Loucy (cell line): ENCODE results near the gene KIAA0753.
"Not testable (repeated sequence)": the region's sequence is repeated elsewhere in the genome, so short reads cannot be mapped to it uniquely, and the experiment has no call there.

ENCODE experiments used
- CTCF ChIP-seq: fragments of 200-600 bp; sonication (generic); conservative IDR thresholded peaks from 2 replicates; pipeline ENCODE4 v1.5.1; 2014; ENCODE audit warnings: mild to moderate bottlenecking, antibody characterized with exemption, low read length
- EZH2phosphoT487 ChIP-seq: fragments of 200-600 bp; IDR thresholded peaks from 2 replicates; pipeline ENCODE4 v1.6.1; 2018; ENCODE audit warnings: antibody characterized with exemption, mild to moderate bottlenecking, moderate library complexity, borderline replicate concordance

- TF ChIP-seq CTCF, EZH2phosphoT487: not testable (repeated sequence)
These were observed 22.7 kb upstream of the KIAA0753 start for GRCh38 chr17:6663200-6663599.
